DLD1 (cell line): Measurements from ENCODE around the gene MASP2.
"Not testable (repeated sequence)": the region's sequence is repeated elsewhere in the genome, so short reads cannot be mapped to it uniquely, and the experiment has no call there.

ENCODE experiments used
- in situ Hi-C: cut with HindIII; loops from 2 replicates; pipeline ENCODE4 v1.10.0; 2017; ENCODE audit warnings: low sequenced_read_pairs

MASP2 gene

GRCh38 chr1:11046625-11047365 lies at the start of gene MASP2:
Gene MASP2, minus strand, starts transcription at chr1:11047239. Its CDS starts 32 bp downstream, at chr1:11047207.
- in situ Hi-C loops = no loop called here

GRCh38 chr1:11083784-11084183 lies 36.7 kb upstream of the MASP2 start:
- in situ Hi-C loops = not testable (repeated sequence)

GRCh38 chr1:11080931-11081330 lies 33.9 kb upstream of the MASP2 start:
- in situ Hi-C loops = no loop called here

- in situ Hi-C loops = no loop called here
These were observed 31.6 kb upstream of the MASP2 start for GRCh38 chr1:11078631-11079030.

GRCh38 chr1:11073398-11073797 lies 26.4 kb upstream of the MASP2 start:
- in situ Hi-C loops = not testable (repeated sequence)

DNA sequence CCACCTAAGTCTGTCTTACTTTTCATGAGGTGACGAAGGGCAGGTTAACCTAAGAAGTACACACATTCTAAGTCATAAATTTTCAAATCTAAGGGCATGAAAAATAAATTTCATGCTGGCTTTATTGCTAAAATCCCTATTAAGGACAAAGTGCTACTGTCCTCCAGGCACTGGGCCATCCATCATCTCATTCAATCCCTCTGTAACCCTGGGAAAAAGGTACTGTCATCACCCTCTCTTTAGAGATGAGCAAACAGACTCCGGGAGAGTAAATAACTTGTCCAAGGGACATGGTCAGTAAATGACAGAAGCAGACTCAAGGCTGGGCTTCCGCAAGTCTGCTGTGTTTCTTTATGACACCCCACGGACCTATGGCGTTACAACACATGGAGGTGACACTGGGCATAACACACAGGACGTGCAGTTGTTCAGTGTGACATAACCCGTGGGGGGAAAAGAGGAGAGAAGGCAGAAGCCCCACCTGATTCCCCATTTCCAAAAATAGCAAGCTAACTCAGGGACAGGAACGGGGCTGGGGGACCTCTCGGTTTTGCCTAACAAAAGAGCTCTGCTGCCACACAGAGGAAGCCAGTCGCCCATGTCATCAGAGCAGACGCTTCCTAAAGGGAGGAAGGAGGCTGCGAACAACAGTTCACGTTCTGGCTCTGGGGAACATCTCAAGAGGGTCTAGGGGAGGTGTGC lies 25.3 kb upstream of the MASP2 start:
- in situ Hi-C loops = no loop called here

DNA sequence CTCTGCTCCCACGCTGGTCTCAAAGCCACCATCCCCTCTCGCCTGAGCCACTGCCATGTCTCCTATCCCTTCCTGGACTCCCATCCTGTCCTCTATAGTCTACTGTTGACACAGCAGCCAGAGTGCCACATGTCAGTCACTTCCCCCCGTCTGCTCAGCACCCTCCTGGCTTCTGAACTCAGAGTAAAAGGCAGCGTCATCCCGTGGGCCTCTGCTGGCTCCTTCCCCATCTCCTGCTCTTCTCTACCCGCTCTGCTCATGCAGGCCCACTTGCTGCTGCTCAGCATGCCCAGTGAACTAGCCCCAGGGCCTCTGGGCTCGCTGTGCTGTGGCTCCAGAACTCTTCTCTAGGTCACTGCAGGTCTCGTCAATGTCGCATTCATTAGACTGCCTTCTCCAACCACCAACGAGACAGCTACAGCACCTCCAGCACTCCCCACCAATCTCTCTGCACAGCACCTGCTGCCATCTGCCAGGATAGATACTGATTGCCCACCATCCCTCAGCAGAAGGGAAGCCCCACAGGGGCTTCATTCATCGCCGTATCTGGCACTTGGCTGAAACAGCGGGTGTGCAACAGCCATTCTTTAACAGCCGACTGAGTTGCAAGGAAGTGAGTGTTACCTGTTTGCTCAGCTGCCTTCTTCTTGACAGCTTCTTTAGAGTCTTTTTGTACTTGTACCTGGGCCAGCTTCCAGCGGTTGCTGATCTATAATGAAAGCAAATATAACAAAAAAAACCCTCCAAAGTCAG lies 24.6 kb upstream of the MASP2 start:
- in situ Hi-C loops = no loop called here

- in situ Hi-C loops = no loop called here
These were observed 23.8 kb upstream of the MASP2 start for GRCh38 chr1:11070876-11071275.

DNA sequence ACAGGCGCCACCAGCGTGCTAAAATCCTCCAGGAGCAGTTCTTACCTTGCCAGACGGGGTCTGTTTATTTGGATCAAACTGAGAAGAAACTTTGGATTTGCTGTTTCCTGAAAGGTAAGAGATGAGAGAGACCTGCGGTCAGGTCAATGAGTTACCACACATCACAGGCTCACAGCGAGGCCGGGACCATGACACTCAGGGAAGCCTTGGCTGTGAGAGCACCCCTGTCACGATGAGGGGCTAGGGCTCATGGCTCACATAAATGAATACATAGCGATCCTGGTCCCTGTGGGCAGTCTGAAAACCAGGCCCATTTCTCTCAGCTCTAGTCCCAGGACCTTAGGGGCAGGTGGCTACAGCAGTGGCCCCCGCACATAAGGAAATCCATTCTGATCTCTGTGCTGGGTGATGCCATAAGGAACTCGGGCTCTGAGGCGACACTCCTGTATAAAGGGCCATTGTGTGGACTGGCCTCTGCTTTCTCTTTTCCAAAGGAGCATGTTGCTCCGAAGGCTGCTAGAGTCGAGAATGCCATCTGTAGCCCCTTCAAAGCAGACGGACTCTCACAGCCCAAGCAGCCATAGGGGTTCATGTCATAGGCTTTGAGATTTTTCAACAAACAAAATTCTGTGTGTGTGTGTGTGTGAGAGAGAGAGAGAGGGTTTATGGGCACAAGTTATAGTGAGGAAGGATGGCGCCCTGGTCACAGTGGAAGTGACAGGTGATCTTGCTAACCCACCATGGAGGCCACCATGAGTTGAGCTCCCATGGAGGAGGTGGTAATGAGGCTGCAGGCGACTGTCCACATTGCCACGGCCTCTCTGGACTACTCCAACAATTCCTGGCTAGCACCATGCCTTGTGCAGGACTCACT lies 21.8 kb upstream of the MASP2 start:
- in situ Hi-C loops = no loop called here

DNA sequence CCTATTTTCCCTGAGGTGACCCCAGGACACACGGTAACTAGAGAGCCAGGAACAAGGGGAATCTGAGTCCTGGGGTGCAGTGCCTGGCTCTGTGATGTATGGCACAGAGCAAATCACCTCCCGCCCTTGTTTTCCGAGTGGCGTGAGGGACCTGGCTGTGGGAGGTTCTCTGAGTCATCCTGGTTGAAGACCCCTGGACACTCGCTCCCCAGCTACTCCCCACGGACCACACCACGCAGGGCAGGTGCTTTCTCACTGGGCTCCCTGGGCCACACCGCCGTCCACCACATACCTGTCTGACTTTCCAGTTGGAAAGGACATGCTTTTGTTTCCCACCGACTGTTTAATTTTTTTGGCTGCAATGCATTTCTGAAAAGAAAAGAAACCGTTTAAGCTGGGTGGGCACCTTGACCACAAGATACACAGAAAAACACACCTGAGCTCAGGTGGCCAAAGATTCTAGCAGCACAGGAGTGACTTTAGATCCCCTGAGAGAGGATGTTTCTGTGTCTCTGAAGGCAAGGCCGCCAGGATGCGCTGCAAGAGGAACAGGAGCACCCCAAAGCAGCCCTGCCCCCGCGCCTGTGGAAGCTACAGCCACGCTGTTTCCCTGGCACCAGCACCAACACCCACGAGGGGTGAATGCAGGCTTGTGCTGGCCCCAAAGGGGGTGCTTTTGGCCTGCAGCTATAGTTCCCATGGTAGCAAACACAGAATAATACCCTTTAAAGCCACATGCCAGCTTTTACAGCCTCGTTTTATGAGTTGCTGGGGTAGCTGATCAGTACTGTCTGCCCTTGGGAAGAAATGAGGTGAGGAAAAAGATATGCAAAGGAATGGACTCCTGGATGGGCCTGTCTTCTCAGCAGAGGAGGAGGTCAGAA lies 20.9 kb upstream of the MASP2 start:
- in situ Hi-C loops = no loop called here

- in situ Hi-C loops = no loop called here
These were observed 18.8 kb upstream of the MASP2 start for GRCh38 chr1:11065796-11066195.

DNA sequence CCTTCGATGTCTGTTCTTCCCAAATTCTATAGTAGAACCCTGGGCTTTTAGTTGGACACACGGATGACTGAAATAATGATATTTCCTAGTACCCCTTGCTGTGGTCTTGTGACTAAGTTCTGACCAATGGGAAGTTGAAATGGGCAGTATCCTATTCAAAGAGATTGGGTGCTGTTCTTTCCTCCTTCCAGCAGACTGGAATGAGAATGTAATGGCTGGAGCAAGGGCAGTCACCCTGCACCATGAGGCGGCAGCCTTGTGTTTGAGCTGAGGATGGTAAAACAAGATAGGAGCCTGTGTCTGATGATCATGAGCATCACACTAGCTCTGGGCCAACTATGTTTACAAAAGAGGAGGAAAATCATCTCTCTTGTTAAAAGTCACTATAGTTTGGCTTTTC lies 17.9 kb upstream of the MASP2 start:
- in situ Hi-C loops = no loop called here

- in situ Hi-C loops = not testable (repeated sequence)
These were observed 17.0 kb upstream of the MASP2 start for GRCh38 chr1:11063937-11064537.

DNA sequence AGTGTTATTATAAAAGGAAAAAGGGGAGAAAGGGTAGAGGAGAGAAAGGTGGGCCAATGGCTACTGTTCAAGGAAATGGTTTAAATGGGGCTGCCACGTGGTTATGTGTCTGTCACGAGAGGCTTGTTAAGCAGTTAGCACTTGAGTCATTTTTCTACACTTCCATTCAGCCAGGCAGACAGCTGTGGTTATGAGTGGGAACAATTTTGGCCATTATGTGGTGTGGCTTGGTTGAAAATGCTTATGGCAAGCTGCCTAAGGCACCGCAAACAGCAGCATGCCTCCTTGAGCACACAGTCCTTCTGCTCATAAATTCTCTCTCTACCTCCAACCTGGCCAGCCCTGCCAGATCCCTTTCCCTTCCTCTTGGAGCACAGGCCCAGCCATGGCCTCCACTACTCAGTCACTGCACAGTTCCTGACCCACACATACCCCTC lies 15.9 kb upstream of the MASP2 start:
- in situ Hi-C loops = no loop called here

DNA sequence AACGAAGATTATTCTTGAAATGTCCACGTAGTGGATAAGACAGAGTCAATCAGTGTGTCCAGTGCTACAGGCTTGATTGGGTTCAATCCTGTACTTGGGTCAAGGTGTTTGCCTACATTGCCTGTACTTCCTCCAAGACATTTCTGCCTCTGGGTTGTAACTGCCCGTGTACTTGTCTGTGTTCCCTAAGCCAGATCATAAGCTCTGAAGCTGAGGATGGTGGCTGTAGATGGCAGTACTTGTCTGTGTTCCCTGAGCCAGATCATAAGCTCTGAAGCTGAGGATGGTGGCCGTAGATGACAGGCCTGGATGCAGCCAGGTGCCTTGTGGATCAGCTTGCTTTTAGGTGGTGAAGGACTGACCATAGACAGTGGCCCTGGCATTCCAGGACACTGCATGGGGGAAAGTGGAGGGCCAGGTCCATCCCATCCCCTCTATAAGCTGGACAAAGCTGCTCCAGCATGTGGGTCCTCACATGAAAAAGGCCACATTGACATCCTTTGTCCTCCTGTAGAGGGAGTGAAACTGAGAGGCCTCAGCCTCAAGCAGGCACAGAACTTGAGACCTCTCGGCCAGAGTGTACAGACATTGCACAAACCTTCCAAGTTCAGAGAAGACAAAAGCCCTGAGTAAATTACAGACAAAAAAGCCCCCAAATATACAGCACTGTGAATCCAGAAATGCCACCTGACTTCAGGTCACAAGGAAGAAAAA lies 14.8 kb upstream of the MASP2 start:
- in situ Hi-C loops = no loop called here

DNA sequence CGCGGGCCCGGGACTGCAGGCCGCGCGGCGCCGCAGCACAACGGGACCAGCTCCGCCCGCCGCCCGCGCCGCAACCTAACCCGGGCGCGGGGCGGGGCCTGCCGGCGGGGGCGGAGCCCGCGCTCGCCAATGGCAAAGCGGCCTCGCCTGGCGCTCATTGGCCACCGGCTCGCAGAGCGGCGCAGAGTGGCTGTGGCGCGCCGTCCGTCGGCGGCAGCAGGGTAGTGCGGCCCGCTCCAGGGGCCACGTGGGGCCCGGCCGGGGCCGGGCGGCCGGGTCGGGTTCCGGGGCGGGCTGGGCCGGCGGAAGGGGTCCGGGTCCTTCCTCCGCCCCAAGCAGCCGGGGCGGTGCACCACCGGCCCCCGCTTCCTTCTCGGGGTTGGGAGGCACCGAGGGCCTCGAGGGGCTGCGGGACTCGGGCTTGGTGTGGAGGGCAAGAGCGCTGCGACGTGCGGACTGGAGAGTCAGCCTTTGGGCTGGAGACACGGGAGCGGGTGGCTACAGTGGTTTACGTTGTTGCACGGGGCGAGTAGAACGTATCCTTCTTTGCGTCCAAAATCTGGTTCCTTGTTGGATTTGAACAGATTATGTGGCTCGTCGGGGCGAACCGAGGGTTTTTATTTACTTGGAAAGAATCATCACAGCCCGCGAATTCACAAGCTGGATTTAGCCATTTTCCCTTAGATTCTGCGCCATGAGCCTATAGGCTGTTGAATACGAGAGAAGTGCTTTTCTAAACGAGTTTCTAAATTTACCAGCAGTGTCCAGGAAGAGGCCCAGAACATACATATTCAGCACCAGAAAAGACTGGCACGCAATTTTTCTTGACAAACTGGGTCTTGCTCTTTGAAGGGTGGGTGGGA lies 13.2 kb upstream of the MASP2 start, which contains the start of gene SRM:
Gene SRM (minus strand): TSS at position 51 of the 863 bp plus-strand sequence. CDS start 75 bp downstream, outside the sequence.
- in situ Hi-C loops = no loop called here

- in situ Hi-C loops = no loop called here
These were observed 12.3 kb upstream of the MASP2 start for GRCh38 chr1:11059155-11059967.
